ENCODE results near the gene NUP210.

Gene NUP210

GRCh38 chr3:13370055-13370454, 50.1 kb downstream of the NUP210 start:
- TF ChIP-seq, protein P1, sequence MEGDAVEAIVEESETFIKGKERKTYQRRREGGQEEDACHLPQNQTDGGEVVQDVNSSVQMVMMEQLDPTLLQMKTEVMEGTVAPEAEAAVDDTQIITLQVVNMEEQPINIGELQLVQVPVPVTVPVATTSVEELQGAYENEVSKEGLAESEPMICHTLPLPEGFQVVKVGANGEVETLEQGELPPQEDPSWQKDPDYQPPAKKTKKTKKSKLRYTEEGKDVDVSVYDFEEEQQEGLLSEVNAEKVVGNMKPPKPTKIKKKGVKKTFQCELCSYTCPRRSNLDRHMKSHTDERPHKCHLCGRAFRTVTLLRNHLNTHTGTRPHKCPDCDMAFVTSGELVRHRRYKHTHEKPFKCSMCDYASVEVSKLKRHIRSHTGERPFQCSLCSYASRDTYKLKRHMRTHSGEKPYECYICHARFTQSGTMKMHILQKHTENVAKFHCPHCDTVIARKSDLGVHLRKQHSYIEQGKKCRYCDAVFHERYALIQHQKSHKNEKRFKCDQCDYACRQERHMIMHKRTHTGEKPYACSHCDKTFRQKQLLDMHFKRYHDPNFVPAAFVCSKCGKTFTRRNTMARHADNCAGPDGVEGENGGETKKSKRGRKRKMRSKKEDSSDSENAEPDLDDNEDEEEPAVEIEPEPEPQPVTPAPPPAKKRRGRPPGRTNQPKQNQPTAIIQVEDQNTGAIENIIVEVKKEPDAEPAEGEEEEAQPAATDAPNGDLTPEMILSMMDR (IDR thresholded peaks at IDR 0.05; ENCODE audit: low read depth, low read length), result no peak
- no peak overlapping the region for H3K4me3 ChIP-seq (replicated peaks in 1 of 2; ENCODE audit: low read depth in 2 of 2, low read length in 2 of 2)
- no peak for DNase-seq (ENCODE audit: low read depth in 2 of 2)

- TF ChIP-seq, protein P1 (IDR thresholded peaks at IDR 0.05; ENCODE audit: low read depth, low read length), result no peak
- no peak overlapping the region for H3K4me3 ChIP-seq (replicated peaks in 1 of 2; ENCODE audit: low read depth in 2 of 2, low read length in 2 of 2)
- DNase-seq (ENCODE audit: low read depth in 2 of 2), result no peak
Observed at GRCh38 chr3:13368834-13369233, 51.3 kb downstream of the NUP210 start.

- DNase-seq (ENCODE audit: low read depth in 2 of 2), result no peak
- TF ChIP-seq, protein P1 (IDR thresholded peaks at IDR 0.05; ENCODE audit: low read depth, low read length), result no peak
- H3K4me3 ChIP-seq (replicated peaks in 1 of 2; ENCODE audit: low read depth in 2 of 2, low read length in 2 of 2), result no peak overlapping the region
Observed at GRCh38 chr3:13367728-13368127, 52.4 kb downstream of the NUP210 start.

GRCh38 chr3:13365390-13366379, 54.4 kb downstream of the NUP210 start:
- no peak overlapping the region for H3K4me3 ChIP-seq (replicated peaks in 1 of 2; ENCODE audit: low read depth in 2 of 2, low read length in 2 of 2)
- no peak for DNase-seq (ENCODE audit: low read depth in 2 of 2)
- TF ChIP-seq, protein P1 (IDR thresholded peaks at IDR 0.05; ENCODE audit: low read depth, low read length), result no peak

GRCh38 chr3:13364602-13365271, 55.4 kb downstream of the NUP210 start:
- TF ChIP-seq, protein P1 (IDR thresholded peaks at IDR 0.05; ENCODE audit: low read depth, low read length), result no peak
- DNase-seq (ENCODE audit: low read depth in 2 of 2), result no peak
- no peak overlapping the region for H3K4me3 ChIP-seq (replicated peaks in 1 of 2; ENCODE audit: low read depth in 2 of 2, low read length in 2 of 2)

- TF ChIP-seq, protein P1 (IDR thresholded peaks at IDR 0.05; ENCODE audit: low read depth, low read length), result no peak
- DNase-seq (ENCODE audit: low read depth in 2 of 2), result no peak
Observed at GRCh38 chr3:13362551-13362950, 57.6 kb downstream of the NUP210 start.

More at GRCh38 chr3:13362551-13362950, 57.6 kb downstream of the NUP210 start:
- no peak overlapping the region for H3K4me3 ChIP-seq (replicated peaks in 1 of 2; ENCODE audit: low read depth in 2 of 2, low read length in 2 of 2)

Data from cardiac fibroblast (primary cell).